ENCODE results near the gene LTA4H.

Gene LTA4H

DNA sequence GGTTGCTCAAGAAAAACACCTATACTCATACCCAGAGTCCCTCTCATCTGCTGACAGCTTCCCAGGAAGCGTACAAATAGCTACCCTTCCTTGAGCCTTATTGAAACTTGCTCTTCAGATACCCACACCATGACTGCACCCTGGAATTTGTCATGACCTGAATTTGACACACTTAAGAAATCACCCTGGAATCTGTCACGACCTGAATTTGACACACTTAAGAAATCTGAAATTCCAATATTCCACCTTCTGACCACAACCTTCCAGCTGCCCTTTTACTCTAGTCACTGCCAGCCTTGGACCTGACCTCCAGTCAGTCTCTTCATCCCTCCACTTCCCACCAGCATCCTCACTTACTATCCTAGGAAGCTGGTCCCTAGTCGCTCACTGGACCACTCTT is 38.1 kb downstream of the LTA4H start:
- peak overlapping the region; percentile 78 to 79 for H3K4me3 ChIP-seq (ENCODE audit: low read depth in 1 of 2, low read length in 1 of 2)
- TF ChIP-seq, protein P1, sequence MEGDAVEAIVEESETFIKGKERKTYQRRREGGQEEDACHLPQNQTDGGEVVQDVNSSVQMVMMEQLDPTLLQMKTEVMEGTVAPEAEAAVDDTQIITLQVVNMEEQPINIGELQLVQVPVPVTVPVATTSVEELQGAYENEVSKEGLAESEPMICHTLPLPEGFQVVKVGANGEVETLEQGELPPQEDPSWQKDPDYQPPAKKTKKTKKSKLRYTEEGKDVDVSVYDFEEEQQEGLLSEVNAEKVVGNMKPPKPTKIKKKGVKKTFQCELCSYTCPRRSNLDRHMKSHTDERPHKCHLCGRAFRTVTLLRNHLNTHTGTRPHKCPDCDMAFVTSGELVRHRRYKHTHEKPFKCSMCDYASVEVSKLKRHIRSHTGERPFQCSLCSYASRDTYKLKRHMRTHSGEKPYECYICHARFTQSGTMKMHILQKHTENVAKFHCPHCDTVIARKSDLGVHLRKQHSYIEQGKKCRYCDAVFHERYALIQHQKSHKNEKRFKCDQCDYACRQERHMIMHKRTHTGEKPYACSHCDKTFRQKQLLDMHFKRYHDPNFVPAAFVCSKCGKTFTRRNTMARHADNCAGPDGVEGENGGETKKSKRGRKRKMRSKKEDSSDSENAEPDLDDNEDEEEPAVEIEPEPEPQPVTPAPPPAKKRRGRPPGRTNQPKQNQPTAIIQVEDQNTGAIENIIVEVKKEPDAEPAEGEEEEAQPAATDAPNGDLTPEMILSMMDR (IDR thresholded peaks at IDR 0.05): no peak
- peaks cover 48 to 50% of the 10 kb centered on the region in 2 experiments for H3K4me1 ChIP-seq (ENCODE audit: control insufficient read depth in 1 of 2, insufficient read depth in 1 of 2, low read depth in 1 of 2, low read length in 1 of 2)
- H3K27me3 ChIP-seq: no peaks in the 10 kb centered on the region
- H3K36me3 ChIP-seq: peaks cover 59% of the 10 kb centered on the region
- H3K27ac ChIP-seq: peak overlapping the region; percentile 98
- no peaks in the 10 kb centered on the region for H3K9me3 ChIP-seq

DNA sequence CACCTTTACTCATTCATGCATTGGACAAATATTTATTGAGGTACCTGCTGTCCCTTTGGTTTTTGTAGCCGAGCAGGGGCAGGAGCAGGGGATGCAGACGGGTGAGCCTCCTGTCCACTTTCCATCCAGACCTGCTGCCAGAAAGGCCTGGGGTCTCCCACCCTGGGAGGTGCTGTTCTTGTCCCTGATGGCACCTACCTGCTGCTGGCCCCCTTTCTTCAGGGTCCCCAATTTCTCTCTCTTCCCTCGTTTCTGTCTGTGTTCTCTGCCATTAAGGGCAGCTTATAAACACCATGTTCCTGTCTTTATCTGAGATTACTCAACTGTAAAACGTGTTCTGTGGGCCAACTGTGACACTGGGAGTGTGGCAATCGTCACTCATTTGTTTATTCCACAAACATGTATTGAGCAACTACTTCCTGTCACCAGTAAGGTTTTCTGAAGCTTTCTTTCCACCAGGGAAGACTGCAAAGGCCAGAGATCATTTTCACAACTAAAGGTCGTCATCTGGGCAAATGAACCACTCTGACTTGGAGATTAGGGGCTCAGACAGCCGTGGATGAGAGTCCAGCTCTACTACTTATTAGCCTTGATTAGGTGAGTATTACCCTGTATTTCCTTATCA is 39.2 kb downstream of the LTA4H start, which contains the start of gene HAL:
TSS of gene HAL (minus strand) at position 311 of the 625 bp plus-strand sequence. CDS start 434 bp downstream, outside the sequence.
- H3K4me1 ChIP-seq (ENCODE audit: control insufficient read depth in 1 of 2, insufficient read depth in 1 of 2, low read depth in 1 of 2, low read length in 1 of 2): peaks cover 48 to 50% of the 10 kb centered on the region in 2 experiments
- H3K36me3 ChIP-seq: peaks cover 59% of the 10 kb centered on the region
- peak within 1 kb of the TSS; percentile 78 to 79 for H3K4me3 ChIP-seq (ENCODE audit: low read depth in 1 of 2, low read length in 1 of 2)
- TF ChIP-seq, protein P1 (IDR thresholded peaks at IDR 0.05): no peak
- H3K27ac ChIP-seq: peak within 1 kb of the TSS; percentile 98
- no peaks in the 10 kb centered on the region for H3K27me3 ChIP-seq
- H3K9me3 ChIP-seq: no peaks in the 10 kb centered on the region

DNA sequence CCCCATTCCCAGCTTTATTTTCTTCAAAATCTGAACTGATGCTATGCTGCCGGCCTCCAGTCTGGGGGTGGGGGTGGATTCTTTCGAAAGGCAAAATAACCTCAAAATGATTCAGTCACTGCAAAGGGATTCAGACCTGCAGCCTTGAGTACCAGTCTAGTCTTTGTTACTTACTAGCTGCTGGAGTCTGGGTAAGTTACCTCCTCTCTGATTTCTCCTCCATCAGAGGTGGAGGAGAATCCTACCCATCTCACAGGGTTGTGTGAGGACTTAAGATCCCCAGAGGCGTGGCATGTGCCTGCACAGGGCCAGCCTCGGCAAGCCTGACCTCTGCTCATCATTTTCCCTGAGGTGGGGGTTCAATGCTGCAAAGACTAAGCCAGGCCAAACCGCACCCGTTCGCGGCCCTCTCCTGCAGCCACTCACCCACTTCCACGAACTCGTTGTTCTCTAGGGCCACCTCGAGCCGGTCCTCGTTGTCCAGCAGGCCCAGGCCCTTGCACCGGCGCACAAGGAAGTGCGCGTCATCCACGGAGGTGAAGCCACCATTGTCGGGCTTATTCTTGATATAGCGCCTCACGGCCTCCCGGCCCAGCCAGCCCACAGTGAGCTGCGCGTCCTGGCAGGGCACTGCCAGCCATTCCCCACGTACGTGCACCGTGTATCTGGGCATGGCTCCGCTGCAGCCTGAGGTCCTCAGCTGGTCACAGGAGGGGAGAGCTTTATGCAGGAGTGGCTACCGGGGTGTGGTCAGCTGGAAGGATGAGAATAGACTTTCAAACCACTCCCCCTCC is 40.0 kb downstream of the LTA4H start:
- Histone ChIP-seq H3K4me3 (ENCODE audit: low read depth in 1 of 2, low read length in 1 of 2) (peak overlapping the region; percentile 78 to 79), H3K9me3 (no peaks in the 10 kb centered on the region), H3K36me3 (peaks cover 57% of the 10 kb centered on the region), H3K27ac (peak overlapping the region; percentile 98), H3K4me1 (ENCODE audit: control insufficient read depth in 1 of 2, insufficient read depth in 1 of 2, low read depth in 1 of 2, low read length in 1 of 2) (peaks cover 48 to 50% of the 10 kb centered on the region in 2 experiments), H3K27me3 (no peaks in the 10 kb centered on the region)
- TF ChIP-seq, protein P1 (IDR thresholded peaks at IDR 0.05): no peak

DNA sequence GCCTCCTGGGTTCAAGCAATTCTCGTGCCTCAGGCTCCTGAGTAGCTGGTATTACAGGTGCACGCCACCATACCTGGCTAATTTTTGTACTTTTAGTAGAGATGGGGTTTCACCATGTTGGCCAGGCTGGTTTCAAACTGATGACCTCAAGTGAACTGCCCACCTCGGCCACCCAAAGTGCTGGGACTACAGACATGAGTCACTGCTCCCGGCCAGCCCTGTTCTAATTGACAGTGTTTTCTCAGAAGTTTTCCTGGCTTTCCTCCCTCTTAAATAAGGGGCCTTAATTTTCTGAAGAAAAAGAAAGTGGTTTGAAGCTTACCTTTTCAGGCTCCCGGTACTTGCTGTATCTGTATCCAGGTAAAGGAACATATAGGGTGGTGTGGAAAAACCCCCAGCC is 40.9 kb downstream of the LTA4H start:
- Histone ChIP-seq H3K27ac (peak overlapping the region; percentile 98), H3K36me3 (peaks cover 57% of the 10 kb centered on the region), H3K4me1 (ENCODE audit: control insufficient read depth in 1 of 2, insufficient read depth in 1 of 2, low read depth in 1 of 2, low read length in 1 of 2) (peaks cover 48 to 50% of the 10 kb centered on the region in 2 experiments), H3K9me3 (no peaks in the 10 kb centered on the region), H3K27me3 (no peaks in the 10 kb centered on the region), H3K4me3 (ENCODE audit: low read depth in 1 of 2, low read length in 1 of 2) (peak overlapping the region; percentile 78 to 79)
- TF ChIP-seq, protein P1 (IDR thresholded peaks at IDR 0.05): no peak

DNA sequence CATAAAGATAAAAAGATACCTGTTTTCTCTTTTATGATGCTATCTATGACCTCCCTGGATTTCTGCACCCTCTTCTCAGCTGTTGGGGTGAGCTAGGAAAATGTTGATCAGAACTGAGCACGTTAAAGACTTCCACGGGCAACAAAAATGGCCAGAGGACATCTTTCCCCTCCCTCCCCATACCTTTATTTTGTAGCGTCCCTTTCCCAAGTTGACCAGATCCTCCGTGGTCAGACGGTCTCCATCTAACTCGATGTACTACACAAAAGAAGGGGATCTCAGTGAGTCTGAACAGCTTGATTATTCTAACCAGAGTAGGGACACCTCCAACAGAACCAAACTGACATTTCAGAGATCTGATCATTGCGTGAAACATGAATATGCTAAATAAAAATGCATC is 41.5 kb downstream of the LTA4H start:
- H3K9me3 ChIP-seq: no peaks in the 10 kb centered on the region
- H3K4me1 ChIP-seq (ENCODE audit: control insufficient read depth in 1 of 2, insufficient read depth in 1 of 2, low read depth in 1 of 2, low read length in 1 of 2): peaks cover 42 to 50% of the 10 kb centered on the region in 2 experiments

More for the DNA sequence above, 41.5 kb downstream of the LTA4H start:
- Histone ChIP-seq H3K27me3 (no peaks in the 10 kb centered on the region), H3K4me3 (ENCODE audit: low read depth in 1 of 2, low read length in 1 of 2) (peak overlapping the region; percentile 78 to 79), H3K27ac (peak overlapping the region; percentile 98), H3K36me3 (peaks cover 57% of the 10 kb centered on the region)
- TF ChIP-seq, protein P1 (IDR thresholded peaks at IDR 0.05): no peak
